ENCODE results near the gene CASKIN1.

CASKIN1 gene

GRCh38 chr16:2189252-2189893, 7.0 kb downstream of the CASKIN1 start:
- H3K9ac ChIP-seq (ENCODE audit: low read depth, low read length, poor library complexity, severe bottlenecking), result no peak overlapping the region

DNA sequence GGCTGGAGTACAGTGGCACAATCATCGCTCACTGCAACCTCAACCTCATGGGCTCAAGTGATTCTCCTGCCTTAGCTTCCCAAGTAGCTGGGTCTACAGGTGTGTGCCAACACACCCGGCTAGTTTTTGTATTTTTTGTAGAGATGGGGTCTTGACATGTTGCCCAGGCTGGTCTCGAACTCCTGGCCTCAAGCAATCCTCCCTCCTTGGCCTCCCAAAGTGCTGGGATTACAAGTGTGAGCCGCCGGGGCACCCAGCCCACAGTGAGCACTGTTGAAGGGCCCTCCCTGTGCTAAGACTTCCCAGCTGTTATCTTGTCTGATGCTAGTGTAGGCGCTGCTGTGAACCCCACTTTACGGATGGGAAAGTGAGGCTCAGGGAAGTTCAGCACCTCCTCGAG, 8.0 kb downstream of the CASKIN1 start:
- H3K79me2 ChIP-seq (ENCODE audit: insufficient read depth, low read length), result no peaks in the 10 kb centered on the region
- H3K4me2 ChIP-seq (ENCODE audit: low read depth, low read length, poor library complexity, severe bottlenecking), result no peak overlapping the region
- H4K20me1 ChIP-seq (ENCODE audit: insufficient read depth, low read length, poor library complexity, severe bottlenecking), result no peaks in the 10 kb centered on the region
- H2AFZ ChIP-seq (ENCODE audit: low read length), result no peak overlapping the region
- H3K36me3 ChIP-seq (ENCODE audit: insufficient read depth, low read length), result no peaks in the 10 kb centered on the region
- no peak overlapping the region for H3K9ac ChIP-seq (ENCODE audit: low read depth, low read length, poor library complexity, severe bottlenecking)
- TF ChIP-seq EZH2phosphoT487 (IDR thresholded peaks at IDR 0.05; ENCODE audit: borderline replicate concordance), result no peak
- no peak for TF ChIP-seq CTCF (conservative IDR thresholded peaks at IDR 0.05; ENCODE audit: low read length)
- H3F3A ChIP-seq (ENCODE audit: low read depth), result no peaks in the 10 kb centered on the region
- H3K4me3 ChIP-seq (ENCODE audit: low read length, poor library complexity, severe bottlenecking), result no peak overlapping the region
- no peaks in the 10 kb centered on the region for H3K27me3 ChIP-seq (ENCODE audit: insufficient read depth, low read length, poor library complexity, severe bottlenecking)
- no peaks in the 10 kb centered on the region for H3K4me1 ChIP-seq (ENCODE audit: insufficient read depth, low read length, poor library complexity, severe bottlenecking)
- no peaks in the 10 kb centered on the region for H3K9me3 ChIP-seq (ENCODE audit: insufficient read depth, low read depth, low read length)
- no peaks in the 10 kb centered on the region for H3K9me2 ChIP-seq (replicated peaks; ENCODE audit: low read depth, low read length)

More at GRCh38 chr16:2189252-2189893, 7.0 kb downstream of the CASKIN1 start:
- no peak for TF ChIP-seq CTCF (conservative IDR thresholded peaks at IDR 0.05; ENCODE audit: low read length)
- TF ChIP-seq EZH2phosphoT487 (IDR thresholded peaks at IDR 0.05; ENCODE audit: borderline replicate concordance), result no peak
- H3K79me2 ChIP-seq (ENCODE audit: insufficient read depth, low read length), result no peaks in the 10 kb centered on the region
- H2AFZ ChIP-seq (ENCODE audit: low read length), result no peak overlapping the region
- no peaks in the 10 kb centered on the region for H3F3A ChIP-seq (ENCODE audit: low read depth)
- H3K27me3 ChIP-seq (ENCODE audit: insufficient read depth, low read length, poor library complexity, severe bottlenecking), result no peaks in the 10 kb centered on the region
- no peaks in the 10 kb centered on the region for H3K36me3 ChIP-seq (ENCODE audit: insufficient read depth, low read length)
- H3K4me1 ChIP-seq (ENCODE audit: insufficient read depth, low read length, poor library complexity, severe bottlenecking), result no peaks in the 10 kb centered on the region
- H4K20me1 ChIP-seq (ENCODE audit: insufficient read depth, low read length, poor library complexity, severe bottlenecking), result no peaks in the 10 kb centered on the region
- H3K4me3 ChIP-seq (ENCODE audit: low read length, poor library complexity, severe bottlenecking), result no peak overlapping the region
- H3K4me2 ChIP-seq (ENCODE audit: low read depth, low read length, poor library complexity, severe bottlenecking), result no peak overlapping the region
- no peaks in the 10 kb centered on the region for H3K9me3 ChIP-seq (ENCODE audit: insufficient read depth, low read depth, low read length)
- no peaks in the 10 kb centered on the region for H3K9me2 ChIP-seq (replicated peaks; ENCODE audit: low read depth, low read length)

DNA sequence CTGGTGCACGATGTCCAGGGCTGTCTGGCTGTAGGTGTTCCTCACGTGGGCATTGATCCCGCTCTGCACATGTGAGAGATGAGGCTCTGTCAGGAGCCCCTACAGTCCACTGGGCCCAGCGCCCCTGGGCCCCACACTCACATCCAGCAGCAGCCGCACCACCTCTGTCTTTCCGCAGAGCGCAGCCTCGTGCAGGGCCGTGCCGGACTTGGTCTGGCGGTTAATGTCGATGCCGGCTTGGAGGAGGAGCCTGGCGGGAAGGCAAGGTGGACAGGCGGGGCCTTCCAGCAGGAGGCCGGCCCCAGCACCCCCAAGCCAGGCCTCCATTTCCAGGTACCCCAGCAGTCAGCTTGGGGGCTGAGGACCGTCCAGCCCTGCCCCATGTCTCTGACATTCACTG, 9.2 kb downstream of the CASKIN1 start:
- Histone ChIP-seq H3K4me2 (ENCODE audit: low read depth, low read length, poor library complexity, severe bottlenecking) (no peak overlapping the region), H3K9me3 (ENCODE audit: insufficient read depth, low read depth, low read length) (no peaks in the 10 kb centered on the region), H3K36me3 (ENCODE audit: insufficient read depth, low read length) (no peaks in the 10 kb centered on the region), H4K20me1 (ENCODE audit: insufficient read depth, low read length, poor library complexity, severe bottlenecking) (no peaks in the 10 kb centered on the region), H2AFZ (ENCODE audit: low read length) (no peak overlapping the region), H3K4me3 (ENCODE audit: low read length, poor library complexity, severe bottlenecking) (no peak overlapping the region), H3F3A (ENCODE audit: low read depth) (no peaks in the 10 kb centered on the region), H3K9me2 (replicated peaks; ENCODE audit: low read depth, low read length) (no peaks in the 10 kb centered on the region), H3K79me2 (ENCODE audit: insufficient read depth, low read length) (no peaks in the 10 kb centered on the region), H3K4me1 (ENCODE audit: insufficient read depth, low read length, poor library complexity, severe bottlenecking) (no peaks in the 10 kb centered on the region), H3K9ac (ENCODE audit: low read depth, low read length, poor library complexity, severe bottlenecking) (no peak overlapping the region), H3K27me3 (ENCODE audit: insufficient read depth, low read length, poor library complexity, severe bottlenecking) (no peaks in the 10 kb centered on the region)
- TF ChIP-seq CTCF (conservative IDR thresholded peaks at IDR 0.05; ENCODE audit: low read length) (no peak), EZH2phosphoT487 (IDR thresholded peaks at IDR 0.05; ENCODE audit: borderline replicate concordance) (no peak)
